Neural progenitor cell (in vitro differentiated cells): ENCODE measurements around the gene ACSS3. TPM values are rescaled to one million over a fixed set of nuclear protein-coding genes. Genes with fewer than 3 reads are reported as not detected.

ENCODE experiments used
- DNase-seq: peaks from one replicate; pipeline ENCODE4 v3.0.0-alpha.2; 2016; ENCODE audit warnings: low spot score
- H2AFZ ChIP-seq: fragments of 200-600 bp; sonication (generic); replicated peaks from 2 replicates; pipeline ENCODE4 v1.6.1; 2016; ENCODE audit warnings: antibody characterized with exemption
- H3F3A ChIP-seq: fragments of 200-600 bp; sonication (generic); 2 replicates; pipeline ENCODE4 v1.6.1; 2016; ENCODE audit warnings: antibody characterized with exemption, low read depth
- H3K27ac ChIP-seq: fragments of 200-600 bp; sonication (generic); 2 replicates; pipeline ENCODE4 v1.5.1; 2016; ENCODE audit warnings: mild to moderate bottlenecking
- H3K27me3 ChIP-seq: fragments of 200-600 bp; sonication (generic); 2 replicates; pipeline ENCODE4 v1.6.1; 2016; ENCODE audit warnings: mild to moderate bottlenecking, moderate library complexity
- H3K36me3 ChIP-seq: fragments of 200-600 bp; sonication (generic); 2 replicates; pipeline ENCODE4 v1.5.1; 2016
- H3K4me1 ChIP-seq: fragments of 200-600 bp; sonication (generic); 2 replicates; pipeline ENCODE4 v1.6.1; 2016; ENCODE audit warnings: mixed run types
- H3K4me2 ChIP-seq: fragments of 200-600 bp; sonication (generic); 2 replicates; pipeline ENCODE4 v1.6.1; 2016
- H3K4me3 ChIP-seq: fragments of 200-600 bp; sonication (generic); 2 replicates; pipeline ENCODE4 v1.5.1; 2016
- H3K79me2 ChIP-seq: fragments of 200-600 bp; sonication (generic); 2 replicates; pipeline ENCODE4 v1.6.1; 2016; ENCODE audit warnings: low read depth
- H3K9ac ChIP-seq: fragments of 200-600 bp; sonication (generic); 2 replicates; pipeline ENCODE4 v1.6.1; 2016
- H3K9me3 ChIP-seq: fragments of 200-600 bp; sonication (generic); 2 replicates; pipeline ENCODE4 v1.5.1; 2016; ENCODE audit warnings: low read depth
- H4K20me1 ChIP-seq: fragments of 200-600 bp; sonication (generic); 2 replicates; pipeline ENCODE4 v1.6.1; 2016; ENCODE audit warnings: low read depth
- H3K27ac Mint-ChIP-seq: 3 replicates; pipeline ENCODE4 v1.8.0; 2021; ENCODE audit warnings: mixed read lengths
- H3K27me3 Mint-ChIP-seq: 2 replicates; pipeline ENCODE4 v1.8.0; 2022; ENCODE audit warnings: low read depth, mild to moderate bottlenecking, inconsistent platforms, moderate library complexity, mixed read lengths; ENCODE audit not compliant: insufficient read depth
- H3K36me3 Mint-ChIP-seq: 3 replicates; pipeline ENCODE4 v1.8.0; 2021; ENCODE audit warnings: mixed read lengths
- H3K4me1 Mint-ChIP-seq: 3 replicates; pipeline ENCODE4 v1.8.0; 2021; ENCODE audit warnings: mixed read lengths
- H3K4me3 Mint-ChIP-seq: 3 replicates; pipeline ENCODE4 v1.8.0; 2021; ENCODE audit warnings: mild to moderate bottlenecking, moderate library complexity, mixed read lengths
- H3K9me3 Mint-ChIP-seq: 3 replicates; pipeline ENCODE4 v1.8.0; 2020; ENCODE audit warnings: mixed read lengths
- EZH2 ChIP-seq: fragments of 200-600 bp; sonication (generic); IDR thresholded peaks from 2 replicates; pipeline ENCODE4 v1.6.1; 2017; ENCODE audit warnings: antibody characterized with exemption, mild to moderate bottlenecking, moderate library complexity
- EZH2phosphoT487 ChIP-seq: fragments of 200-600 bp; sonication (generic); IDR thresholded peaks from 2 replicates; pipeline ENCODE4 v1.6.1; 2017; ENCODE audit warnings: antibody characterized with exemption
- microRNA-seq: library from miRNA; unstranded; fragments of <30 nt; microRNA quantifications from one replicate; pipeline ENCODE4, GENCODE V29; 2016
- small RNA-seq: library from RNA; depleted of rRNA; stranded (forward); fragments of <200 nt; gene quantifications from one replicate; pipeline ENCODE3, GENCODE V24; 2015
- total RNA-seq: library from RNA; depleted of rRNA; stranded (reverse); fragments of >200 nt; gene quantifications from 2 replicates; pipeline ENCODE4 v1.2.3, GENCODE V29; 2015; ENCODE audit warnings: low replicate concordance
- TF ChIP-seq, protein P1 (sequence below): fragments of 200-600 bp; sonication (generic); IDR thresholded peaks from 2 replicates; pipeline ENCODE4 v1.5.1; 2017; ENCODE audit warnings: antibody characterized with exemption, mild to moderate bottlenecking

The ACSS3 gene
- total RNA-seq, 1 donor from 2014 or later = 26.5 TPM

DNA sequence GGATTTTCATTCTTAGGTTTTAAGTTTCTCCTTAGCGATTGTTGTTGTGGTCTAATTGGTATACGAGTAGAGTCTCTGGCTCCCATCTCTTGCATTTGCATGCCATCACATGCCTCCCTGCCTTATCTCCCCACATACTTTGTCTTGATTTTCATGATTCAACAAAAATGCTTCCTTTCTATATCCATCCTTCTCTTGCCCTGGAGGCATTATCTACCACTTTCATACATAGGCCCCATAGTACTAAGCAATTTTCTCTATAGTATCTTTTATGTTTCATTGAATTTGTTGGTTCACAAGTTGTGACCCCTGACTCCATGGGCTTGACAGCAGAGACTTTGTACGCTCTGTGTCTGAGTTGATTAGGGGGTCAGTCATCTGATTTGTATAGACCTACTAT lies 226.1 kb downstream of the ACSS3 start:
- no peak overlapping the region for H3K4me2 ChIP-seq
- Mint-ChIP-seq H3K27me3 (no peaks in the 10 kb centered on the region), H3K27ac (no peak overlapping the region), H3K4me1 (no peaks in the 10 kb centered on the region), H3K4me3 (no peak overlapping the region), H3K9me3 (no peaks in the 10 kb centered on the region), H3K36me3 (no peaks in the 10 kb centered on the region)
- no peaks in the 10 kb centered on the region for H3F3A ChIP-seq
- H3K9me3 ChIP-seq = no peaks in the 10 kb centered on the region
- H3K27ac ChIP-seq = no peak overlapping the region
- H3K4me1 ChIP-seq = no peaks in the 10 kb centered on the region
- H3K9ac ChIP-seq = no peak overlapping the region
- H3K4me3 ChIP-seq = no peak overlapping the region
- H4K20me1 ChIP-seq = no peaks in the 10 kb centered on the region
- H2AFZ ChIP-seq = no peak overlapping the region
- H3K36me3 ChIP-seq = no peaks in the 10 kb centered on the region
- TF ChIP-seq EZH2phosphoT487 = no peak
- TF ChIP-seq EZH2 = no peak
- TF ChIP-seq, protein P1, sequence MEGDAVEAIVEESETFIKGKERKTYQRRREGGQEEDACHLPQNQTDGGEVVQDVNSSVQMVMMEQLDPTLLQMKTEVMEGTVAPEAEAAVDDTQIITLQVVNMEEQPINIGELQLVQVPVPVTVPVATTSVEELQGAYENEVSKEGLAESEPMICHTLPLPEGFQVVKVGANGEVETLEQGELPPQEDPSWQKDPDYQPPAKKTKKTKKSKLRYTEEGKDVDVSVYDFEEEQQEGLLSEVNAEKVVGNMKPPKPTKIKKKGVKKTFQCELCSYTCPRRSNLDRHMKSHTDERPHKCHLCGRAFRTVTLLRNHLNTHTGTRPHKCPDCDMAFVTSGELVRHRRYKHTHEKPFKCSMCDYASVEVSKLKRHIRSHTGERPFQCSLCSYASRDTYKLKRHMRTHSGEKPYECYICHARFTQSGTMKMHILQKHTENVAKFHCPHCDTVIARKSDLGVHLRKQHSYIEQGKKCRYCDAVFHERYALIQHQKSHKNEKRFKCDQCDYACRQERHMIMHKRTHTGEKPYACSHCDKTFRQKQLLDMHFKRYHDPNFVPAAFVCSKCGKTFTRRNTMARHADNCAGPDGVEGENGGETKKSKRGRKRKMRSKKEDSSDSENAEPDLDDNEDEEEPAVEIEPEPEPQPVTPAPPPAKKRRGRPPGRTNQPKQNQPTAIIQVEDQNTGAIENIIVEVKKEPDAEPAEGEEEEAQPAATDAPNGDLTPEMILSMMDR = no peak
- DNase-seq = no peak
- no peaks in the 10 kb centered on the region for H3K79me2 ChIP-seq
- no peaks in the 10 kb centered on the region for H3K27me3 ChIP-seq

Small RNA genes lying within 50 kb of the gene (microRNA-seq; reads per million reads assigned to microRNA genes)
- not detected for gene MIR4699

Small RNA genes lying within 50 kb of the gene (small RNA-seq; reads per million reads assigned to genes)
- not detected for gene MIR4699

Other genes with a start within 250 kb of the ACSS3 start
- 18.3 and 31.7 TPM in 2 replicates for gene LIN7A, start 140.1 kb upstream of the ACSS3 start, total RNA-seq